ENCODE measurements around the gene NXT1. TPM values are rescaled to one million over a fixed set of nuclear protein-coding genes. Genes with fewer than 3 reads are reported as not detected.
"Not testable (repeated sequence)": the region's sequence is repeated elsewhere in the genome, so short reads cannot be mapped to it uniquely, and the experiment has no call there.

The NXT1 gene
- total RNA-seq, 2 experiments from 2014 or later, result 34.0 to 48.3 TPM

DNA sequence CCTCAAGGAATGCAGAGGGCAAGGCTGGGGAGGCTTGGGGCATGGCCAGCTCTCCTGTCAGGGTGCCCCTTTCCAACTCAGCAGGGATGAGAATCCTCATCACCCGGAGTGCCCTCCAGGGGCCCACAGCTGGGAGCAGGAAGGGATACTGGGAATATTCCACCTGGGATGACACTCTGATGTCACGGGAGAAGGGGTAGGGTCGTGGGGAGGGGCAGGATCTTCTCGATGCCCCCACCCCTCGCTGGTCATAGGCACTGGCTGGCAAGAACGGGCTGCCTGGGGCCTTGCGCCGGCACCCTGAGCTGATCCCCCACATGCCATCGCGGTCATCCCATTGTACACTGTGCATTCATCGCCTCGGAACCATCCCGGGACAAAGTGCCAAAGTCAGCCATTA lies 10.6 kb upstream of the NXT1 start:
- H3K9me3 Mint-ChIP-seq (ENCODE audit: low read depth), result no peaks in the 10 kb centered on the region
- no peak overlapping the region for H3K4me3 Mint-ChIP-seq
- H3K36me3 Mint-ChIP-seq, result peaks cover 2% of the 10 kb centered on the region
- H3K4me1 Mint-ChIP-seq, result peaks cover 8% of the 10 kb centered on the region
- DNase-seq (no peak), ATAC-seq (no peak)
- H3K27ac Mint-ChIP-seq, result no peak overlapping the region
- CTCF ChIA-PET, result interaction anchor here (1.4 to 2.7 kb wide), 5 partner anchors 11 to 1620 kb away, joined by 4 to 17 read pairs (median 7); partner anchors contain the start of gene NXT1
- no peaks in the 10 kb centered on the region for H3K27me3 Mint-ChIP-seq

DNA sequence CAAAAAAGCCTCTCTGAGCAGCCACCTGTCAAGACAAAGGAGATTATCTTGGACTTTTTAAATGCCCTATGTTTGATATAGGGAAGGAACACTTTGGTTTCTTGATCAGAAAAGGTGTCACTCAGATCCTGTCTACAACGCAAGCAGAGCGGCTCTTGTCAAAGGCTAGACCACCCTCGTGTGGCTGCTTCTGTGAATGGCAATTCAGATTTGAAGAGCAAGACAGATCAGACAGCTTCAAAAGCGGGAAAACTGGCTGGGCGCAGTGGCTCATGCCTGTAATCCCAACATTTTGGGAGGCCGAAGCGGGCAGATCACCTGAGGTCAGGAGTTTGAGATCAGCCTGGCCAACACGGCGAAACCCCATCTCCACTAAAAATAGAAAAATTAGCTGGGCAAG lies 10.1 kb upstream of the NXT1 start:
- ATAC-seq (no peak), DNase-seq (peak; percentile 60)
- Mint-ChIP-seq H3K36me3 (peaks cover 2% of the 10 kb centered on the region), H3K27ac (no peak overlapping the region), H3K4me1 (peaks cover 6% of the 10 kb centered on the region), H3K4me3 (no peak overlapping the region), H3K9me3 (ENCODE audit: low read depth) (no peaks in the 10 kb centered on the region), H3K27me3 (no peaks in the 10 kb centered on the region)
- CTCF ChIA-PET, result interaction anchor here (0.7 to 2.7 kb wide), 9 partner anchors 10 to 1621 kb away, joined by 3 to 17 read pairs (median 5); partner anchors contain the start of genes NAPB and NXT1

DNA sequence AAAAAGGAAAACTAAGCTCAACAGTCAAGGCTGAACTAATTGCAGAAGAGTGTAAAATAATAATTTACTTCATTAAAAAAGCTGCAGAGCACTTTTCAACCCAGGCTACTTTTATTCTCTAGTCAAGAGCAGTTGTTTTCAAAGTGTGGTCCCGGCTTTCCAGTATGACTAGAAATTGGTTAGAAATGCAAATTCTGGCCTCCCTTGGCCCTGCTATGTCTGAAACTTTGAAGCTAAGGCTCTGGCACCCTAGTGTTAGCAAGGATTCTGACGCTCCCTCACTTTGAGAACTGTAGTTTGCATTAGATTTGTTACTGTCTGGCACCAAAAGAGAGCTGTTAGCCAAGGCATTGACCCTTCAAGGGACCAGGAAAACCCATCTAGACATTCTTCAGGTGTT lies 9.5 kb upstream of the NXT1 start:
- no peaks in the 10 kb centered on the region for H3K27me3 Mint-ChIP-seq
- peaks cover 2% of the 10 kb centered on the region for H3K36me3 Mint-ChIP-seq
- H3K4me1 Mint-ChIP-seq, result peaks cover 8% of the 10 kb centered on the region
- ATAC-seq (no peak), DNase-seq (no peak)
- H3K9me3 Mint-ChIP-seq (ENCODE audit: low read depth), result no peaks in the 10 kb centered on the region
- CTCF ChIA-PET, result interaction anchor here (0.7 to 2.7 kb wide), 8 partner anchors 10 to 1007 kb away, joined by 3 to 17 read pairs (median 6); partner anchors contain the start of genes NAPB and NXT1
- no peak overlapping the region for H3K4me3 Mint-ChIP-seq
- no peak overlapping the region for H3K27ac Mint-ChIP-seq

- H3K27ac Mint-ChIP-seq, result no peak overlapping the region
- CTCF ChIA-PET, result interaction anchor here (1.4 kb wide), 1 partner anchor 11 kb away, joined by 4 read pairs; no protein-coding TSS in a partner anchor
- ATAC-seq (no peak), DNase-seq (no peak)
- H3K4me3 Mint-ChIP-seq, result no peak overlapping the region
- peaks cover 2% of the 10 kb centered on the region for H3K36me3 Mint-ChIP-seq
- no peaks in the 10 kb centered on the region for H3K27me3 Mint-ChIP-seq
- peaks cover 11% of the 10 kb centered on the region for H3K4me1 Mint-ChIP-seq
- H3K9me3 Mint-ChIP-seq (ENCODE audit: low read depth), result no peaks in the 10 kb centered on the region
These were observed 7.0 kb upstream of the NXT1 start for GRCh38 chr20:23343590-23343989.

DNA sequence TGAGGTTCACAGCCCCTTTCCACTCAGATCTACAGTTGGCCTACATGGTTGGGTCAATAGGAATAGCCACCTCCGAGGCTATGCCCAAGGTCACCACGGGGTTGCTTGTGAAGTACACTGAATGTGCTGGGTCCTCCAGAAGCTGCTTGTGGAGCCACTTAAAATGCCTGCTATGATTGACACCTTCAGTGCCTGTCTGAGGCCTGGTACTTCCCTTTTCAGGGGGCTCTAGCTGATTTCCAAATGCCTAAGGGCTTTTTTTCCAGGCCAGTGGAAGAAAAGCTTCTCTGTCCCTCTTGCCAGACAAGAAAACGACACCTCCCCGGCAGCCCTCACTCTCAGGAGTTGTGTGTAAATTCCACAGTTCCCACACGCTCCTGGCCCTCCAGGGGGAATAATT lies 6.3 kb upstream of the NXT1 start:
- CTCF ChIA-PET, result no interaction called here
- Mint-ChIP-seq H3K36me3 (peaks cover 2% of the 10 kb centered on the region), H3K4me3 (no peak overlapping the region), H3K4me1 (peaks cover 17% of the 10 kb centered on the region), H3K9me3 (ENCODE audit: low read depth) (no peaks in the 10 kb centered on the region), H3K27ac (no peak overlapping the region), H3K27me3 (no peaks in the 10 kb centered on the region)
- ATAC-seq (no peak), DNase-seq (no peak)

- Mint-ChIP-seq H3K36me3 (peaks cover 2% of the 10 kb centered on the region), H3K4me3 (no peak overlapping the region), H3K27me3 (no peaks in the 10 kb centered on the region), H3K4me1 (peaks cover 20% of the 10 kb centered on the region), H3K9me3 (ENCODE audit: low read depth) (no peaks in the 10 kb centered on the region), H3K27ac (no peak overlapping the region)
- ATAC-seq (no peak), DNase-seq (no peak)
- CTCF ChIA-PET, result no interaction called here
These were observed 4.6 kb upstream of the NXT1 start for GRCh38 chr20:23346002-23346401.

DNA sequence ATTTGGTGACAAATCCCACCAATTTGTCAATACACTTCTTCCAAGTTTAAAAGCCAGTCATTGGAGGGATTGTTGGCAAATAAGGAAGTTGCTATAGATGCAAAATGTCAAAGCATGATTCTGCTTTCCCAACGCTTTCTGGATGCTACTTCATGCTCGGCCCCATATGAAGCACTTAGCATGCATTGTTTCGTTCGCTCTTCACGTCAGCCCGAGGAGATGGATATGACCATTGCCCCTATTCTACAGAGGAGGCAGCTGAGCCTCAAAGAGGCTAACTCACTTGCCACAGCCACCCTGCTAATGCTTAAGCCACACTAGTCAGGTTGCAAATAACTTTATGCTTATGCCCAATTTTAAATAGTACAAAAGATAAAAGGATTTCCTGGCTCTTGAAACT lies 2.8 kb upstream of the NXT1 start:
- H3K4me3 Mint-ChIP-seq, result no peak overlapping the region
- H3K4me1 Mint-ChIP-seq, result peaks cover 33% of the 10 kb centered on the region
- ATAC-seq (no peak), DNase-seq (no peak)
- H3K27me3 Mint-ChIP-seq, result no peaks in the 10 kb centered on the region
- no peaks in the 10 kb centered on the region for H3K9me3 Mint-ChIP-seq (ENCODE audit: low read depth)
- peaks cover 3% of the 10 kb centered on the region for H3K36me3 Mint-ChIP-seq
- CTCF ChIA-PET, result no interaction called here
- no peak overlapping the region for H3K27ac Mint-ChIP-seq

- Mint-ChIP-seq H3K4me1 (peaks cover 35% of the 10 kb centered on the region), H3K27ac (peak overlapping the region; percentile 99)
- not testable (repeated sequence) for DNase-seq; H3K27me3 Mint-ChIP-seq; H3K9me3 Mint-ChIP-seq (ENCODE audit: low read depth); H3K36me3 Mint-ChIP-seq; H3K4me3 Mint-ChIP-seq; ATAC-seq
- CTCF ChIA-PET, result interaction anchor here (1.2 to 4.8 kb wide), 3 partner anchors 71 to 298 kb away, joined by 3 to 47 read pairs (median 21); partner anchors contain the start of gene NAPB
These were observed 2.1 kb upstream of the NXT1 start for GRCh38 chr20:23348510-23348909.

GRCh38 chr20:23349338-23350195 lies 1.0 kb upstream of the NXT1 start:
- peak; percentile 89 for DNase-seq
- CTCF ChIA-PET, result interaction anchor here (0.7 to 4.8 kb wide), 20 partner anchors 8 to 657 kb away, joined by 3 to 47 read pairs (median 3); partner anchors contain the start of genes GZF1 and NAPB
- H3K36me3 Mint-ChIP-seq, result peaks cover 11% of the 10 kb centered on the region

GRCh38 chr20:23350904-23351838 lies 580 bp downstream of the NXT1 start:
- peak; percentile 83 for DNase-seq
- Mint-ChIP-seq H3K4me3 (peak overlapping the region; percentile 82), H3K36me3 (peaks cover 17% of the 10 kb centered on the region), H3K4me1 (peaks cover 42% of the 10 kb centered on the region), H3K27ac (peak overlapping the region; percentile 99), H3K9me3 (ENCODE audit: low read depth) (no peaks in the 10 kb centered on the region), H3K27me3 (no peaks in the 10 kb centered on the region)
- CTCF ChIA-PET, result interaction anchor here (1.7 to 4.8 kb wide), 5 partner anchors 7 to 92 kb away, joined by 8 to 47 read pairs (median 16); partner anchors contain the start of genes GZF1 and NAPB
- peak; percentile 25 for ATAC-seq

More at GRCh38 chr20:23349338-23350195, 1.0 kb upstream of the NXT1 start:
- Mint-ChIP-seq H3K9me3 (ENCODE audit: low read depth) (no peaks in the 10 kb centered on the region), H3K27ac (peak overlapping the region; percentile 99), H3K4me3 (peak overlapping the region; percentile 82), H3K27me3 (no peaks in the 10 kb centered on the region), H3K4me1 (peaks cover 40% of the 10 kb centered on the region)
- ATAC-seq, result peak; percentile 66

DNA sequence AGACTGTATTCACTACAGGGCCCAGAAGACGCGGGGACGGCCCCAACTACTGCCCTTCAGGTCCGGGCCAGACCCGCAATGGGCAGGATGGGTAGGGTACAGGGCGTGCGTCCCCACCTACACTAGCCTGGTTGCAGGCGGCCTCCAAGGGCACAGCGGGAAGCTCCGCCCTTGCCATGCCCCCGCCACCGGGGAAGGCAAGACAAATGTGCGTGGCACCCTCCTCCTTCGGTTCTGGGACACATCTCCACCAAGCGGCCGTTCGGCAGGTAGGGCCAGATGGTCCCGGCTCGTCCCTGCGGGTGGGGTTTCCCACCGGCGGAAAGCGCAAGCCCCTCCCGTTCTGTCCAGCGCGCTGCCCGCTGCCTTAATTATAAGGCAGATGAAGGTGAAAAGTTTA lies 5.6 kb downstream of the NXT1 start:
- CTCF ChIA-PET, result no interaction called here
- ATAC-seq, result no peak
- no peaks in the 10 kb centered on the region for H3K27me3 Mint-ChIP-seq
- H3K4me1 Mint-ChIP-seq, result peaks cover 48% of the 10 kb centered on the region
- no peak for DNase-seq
- no peak overlapping the region for H3K4me3 Mint-ChIP-seq
- H3K27ac Mint-ChIP-seq, result no peak overlapping the region
- no peaks in the 10 kb centered on the region for H3K9me3 Mint-ChIP-seq (ENCODE audit: low read depth)
- peaks cover 17% of the 10 kb centered on the region for H3K36me3 Mint-ChIP-seq

GRCh38 chr20:23357767-23358562 lies 7.4 kb downstream of the NXT1 start:
- CTCF ChIA-PET, result interaction anchor here (1.2 to 3.5 kb wide), 3 partner anchors 8 to 91 kb away, joined by 4 to 42 read pairs (median 18); partner anchors contain the start of genes NAPB and NXT1
- Mint-ChIP-seq H3K4me1 (peaks cover 36% of the 10 kb centered on the region), H3K4me3 (peak overlapping the region; percentile 92), H3K36me3 (peaks cover 16% of the 10 kb centered on the region), H3K27me3 (no peaks in the 10 kb centered on the region), H3K9me3 (ENCODE audit: low read depth) (no peaks in the 10 kb centered on the region), H3K27ac (peak overlapping the region; percentile 98)
- DNase-seq (peak; percentile 100), ATAC-seq (peak; percentile 83)
